ENCODE data around the gene SRD5A3.

The SRD5A3 gene

DNA sequence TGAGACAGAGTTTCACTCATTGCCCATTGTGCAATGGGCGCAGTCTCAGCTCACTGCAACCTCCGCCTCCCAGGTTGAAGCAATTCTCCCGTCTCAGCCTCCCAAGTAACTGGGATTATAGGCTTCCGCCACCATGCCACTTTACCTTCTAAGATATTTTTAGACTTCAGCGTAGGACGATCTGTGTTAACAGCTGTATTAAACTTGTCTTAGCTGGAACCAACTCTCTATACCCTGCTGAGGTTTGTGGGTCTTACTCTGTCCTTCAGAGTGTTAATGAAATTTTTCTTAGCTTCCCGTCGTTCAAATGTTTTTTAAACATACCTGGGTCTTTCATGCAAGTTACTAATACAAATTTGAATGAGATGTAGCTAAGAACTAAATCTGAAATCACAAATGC lies 64.4 kb downstream of the SRD5A3 start:
- DNase-seq, result no peak

GRCh38 chr4:55411621-55412020 lies 65.6 kb downstream of the SRD5A3 start:
- DNase-seq, result no peak

DNA sequence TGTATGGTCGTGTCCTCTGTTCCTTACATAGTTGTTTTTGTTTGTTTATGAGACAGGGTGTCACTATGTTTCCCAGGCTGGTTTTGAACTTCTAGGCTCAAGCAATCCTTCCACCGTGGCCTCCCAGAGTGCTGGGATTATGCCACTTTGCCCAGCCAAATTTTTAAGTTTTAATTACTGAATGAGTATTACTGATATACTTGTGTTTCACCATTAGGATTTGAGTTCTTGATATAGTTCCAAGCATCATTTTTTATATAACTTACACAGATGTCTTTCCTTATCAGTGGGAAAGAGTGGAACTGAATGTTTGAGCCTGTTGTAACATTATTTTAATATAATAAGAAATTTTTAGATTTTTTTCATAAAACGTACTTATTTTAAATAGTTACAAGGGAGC lies 70.1 kb downstream of the SRD5A3 start:
- DNase-seq, result no peak
